NCI-H446 treated with DMSO at 0.1 percent for 48 hours (cell line): ENCODE results near the gene NFATC4.
"Not testable (repeated sequence)": the region's sequence is repeated elsewhere in the genome, so short reads cannot be mapped to it uniquely, and the experiment has no call there.

Experiments used
- DNase-seq: peaks from one replicate; lab custom pipeline; 2025; lab: John Stamatoyannopoulos, UW

NFATC4 gene

GRCh38 chr14:24339284-24340151, 28.5 kb upstream of the NFATC4 start, which contains the start of gene RIPK3:
Gene RIPK3 (minus strand): TSS chr14:24339991. CDS start chr14:24339826, 165 bp downstream.
- DNase-seq = no peak

GRCh38 chr14:24340606-24341005, 27.4 kb upstream of the NFATC4 start:
- DNase-seq = no peak

GRCh38 chr14:24342889-24343288, 25.1 kb upstream of the NFATC4 start:
- DNase-seq = no peak

DNA sequence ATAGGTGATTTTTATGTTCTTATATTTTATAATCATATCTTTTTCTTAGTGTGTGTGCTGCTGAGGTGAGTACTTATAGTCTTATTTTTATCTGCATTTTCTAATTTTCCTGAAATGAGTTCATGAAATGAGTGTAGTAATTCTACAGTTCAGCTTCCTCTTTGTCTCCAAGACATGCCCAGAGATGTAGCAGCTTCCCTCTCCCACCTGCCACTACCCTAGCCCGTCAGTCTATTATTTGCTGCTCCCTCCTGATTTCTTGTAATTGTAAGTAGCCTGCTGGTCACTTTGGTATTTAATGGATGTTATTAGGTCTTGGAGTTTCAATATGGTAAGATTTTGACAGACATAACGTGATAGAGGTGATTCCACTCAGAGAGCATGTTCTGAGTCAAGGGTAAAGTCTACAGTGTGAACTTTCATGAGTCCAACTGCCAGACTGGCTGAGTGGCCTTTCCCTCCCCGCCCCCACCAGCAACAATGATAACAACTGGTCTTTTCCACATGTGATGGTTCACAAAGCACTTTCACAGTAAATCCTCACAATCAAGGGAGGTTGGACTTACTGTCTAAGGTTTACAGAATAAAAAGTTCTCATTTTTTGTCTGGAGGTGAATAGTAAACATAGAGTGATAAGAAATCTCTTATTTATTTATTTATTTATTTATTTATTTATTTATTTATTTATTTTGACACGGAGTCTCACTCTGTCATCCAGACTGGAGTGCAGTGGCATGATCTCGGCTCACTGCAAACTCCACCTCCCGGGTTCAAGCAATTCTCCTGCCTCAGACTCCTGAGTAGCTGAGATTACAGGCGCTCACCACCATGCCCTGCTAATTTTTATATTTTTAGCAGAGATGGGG, 24.0 kb upstream of the NFATC4 start:
- DNase-seq = no peak

DNA sequence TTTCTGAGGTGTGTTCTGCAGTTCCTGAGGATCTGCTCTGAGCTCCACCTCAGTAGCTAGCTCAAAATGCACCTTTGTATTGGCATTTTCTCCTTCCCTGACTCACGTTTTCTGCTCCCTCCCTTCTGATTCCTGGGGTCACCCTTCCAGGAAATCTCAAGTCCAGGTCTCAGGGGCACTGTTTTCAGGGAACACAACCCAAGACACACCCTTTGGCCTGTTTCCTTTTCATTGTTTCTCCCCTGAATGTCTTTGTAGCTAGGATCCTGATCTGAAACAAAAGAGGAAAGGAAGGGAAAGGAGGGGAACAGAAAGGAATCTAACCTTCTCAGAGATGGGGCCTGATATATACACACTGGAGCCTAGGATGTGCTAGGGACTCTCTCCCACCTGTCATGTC, 20.9 kb upstream of the NFATC4 start:
- DNase-seq = no peak

- no peak for DNase-seq
These were observed 19.8 kb upstream of the NFATC4 start for GRCh38 chr14:24348186-24348585.

DNA sequence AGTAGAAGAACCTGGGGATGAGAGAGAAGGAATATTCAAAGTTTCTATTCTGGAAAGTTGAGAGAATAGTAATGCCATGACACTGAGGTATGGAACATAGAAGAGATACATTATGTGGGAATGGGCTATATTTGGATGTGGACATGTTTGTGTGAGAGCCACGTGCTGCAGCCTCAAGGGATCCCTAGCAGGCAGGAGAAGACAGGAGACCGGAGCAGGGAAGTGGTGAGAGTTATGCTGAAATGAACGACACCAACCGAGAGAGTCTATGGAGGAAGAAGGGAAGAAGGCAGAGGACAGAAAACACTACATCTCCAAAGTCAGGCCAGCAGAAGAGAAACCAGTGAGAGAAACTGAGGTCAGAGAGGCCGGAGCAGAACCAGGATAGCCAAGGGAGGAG, 18.2 kb upstream of the NFATC4 start:
- DNase-seq = no peak

- DNase-seq = no peak
These were observed 16.5 kb upstream of the NFATC4 start for GRCh38 chr14:24351517-24351916.

- no peak for DNase-seq
These were observed 14.2 kb upstream of the NFATC4 start for GRCh38 chr14:24353559-24354481.

DNA sequence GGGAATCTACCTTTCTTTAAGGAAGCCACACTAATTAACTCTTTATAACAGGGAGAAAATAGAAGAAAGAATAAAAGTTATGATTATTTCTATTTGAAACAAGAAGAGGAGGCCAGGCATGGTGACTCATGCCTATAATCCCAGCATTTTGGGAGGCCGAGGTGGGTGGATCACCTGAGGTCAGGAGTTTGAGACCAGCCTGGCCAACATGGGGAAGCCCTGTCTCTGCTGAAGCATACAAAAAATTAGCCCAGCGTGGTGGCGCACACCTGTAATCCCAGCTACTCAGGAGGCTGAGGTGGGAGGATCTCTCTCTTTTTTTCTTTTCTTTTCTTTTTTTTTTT, 13.5 kb upstream of the NFATC4 start:
- not testable (repeated sequence) for DNase-seq

DNA sequence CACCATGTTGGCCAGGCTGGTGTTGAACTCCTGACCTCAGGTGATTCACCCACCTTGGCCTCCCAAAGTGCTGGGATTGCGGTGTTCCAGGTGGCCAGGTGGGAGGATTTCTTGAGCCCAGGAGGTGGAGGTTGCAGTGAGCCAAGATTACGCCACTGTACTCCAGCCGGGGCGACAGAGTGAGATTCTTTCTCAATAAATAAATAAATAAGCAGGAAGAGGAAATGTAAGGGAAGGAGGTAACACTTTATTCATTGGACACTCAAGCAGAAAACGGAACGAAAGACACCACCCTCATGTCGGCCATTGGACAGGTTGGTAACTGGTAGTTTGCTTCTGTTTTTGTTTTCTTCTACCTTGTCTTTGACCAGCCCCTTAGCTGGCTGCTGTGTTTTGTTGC, 13.0 kb upstream of the NFATC4 start:
- no peak for DNase-seq

DNA sequence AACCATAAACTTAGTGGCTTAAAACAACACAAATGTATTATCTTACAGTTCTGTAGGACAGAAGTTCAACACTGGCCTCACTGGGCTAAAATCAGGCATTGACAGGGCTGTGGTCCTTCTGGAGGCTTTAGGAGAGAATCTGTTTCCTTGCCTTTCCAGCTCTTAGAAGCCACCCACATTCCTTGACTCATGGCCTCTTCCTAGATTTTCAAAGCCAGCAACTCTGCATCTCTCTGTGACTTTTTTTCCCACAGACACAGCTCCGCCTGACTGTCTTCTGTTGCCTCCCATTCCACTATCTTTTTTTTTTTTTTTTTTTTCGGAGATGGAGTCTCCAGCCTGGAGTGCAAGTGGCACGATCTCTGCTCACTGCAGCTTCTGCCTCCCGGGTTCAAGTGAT, 11.8 kb upstream of the NFATC4 start:
- no peak for DNase-seq

GRCh38 chr14:24360281-24360680, 7.7 kb upstream of the NFATC4 start:
- DNase-seq = no peak

GRCh38 chr14:24361326-24361725, 6.7 kb upstream of the NFATC4 start:
- no peak for DNase-seq

- no peak for DNase-seq
These were observed 5.6 kb upstream of the NFATC4 start for GRCh38 chr14:24362241-24362960.

DNA sequence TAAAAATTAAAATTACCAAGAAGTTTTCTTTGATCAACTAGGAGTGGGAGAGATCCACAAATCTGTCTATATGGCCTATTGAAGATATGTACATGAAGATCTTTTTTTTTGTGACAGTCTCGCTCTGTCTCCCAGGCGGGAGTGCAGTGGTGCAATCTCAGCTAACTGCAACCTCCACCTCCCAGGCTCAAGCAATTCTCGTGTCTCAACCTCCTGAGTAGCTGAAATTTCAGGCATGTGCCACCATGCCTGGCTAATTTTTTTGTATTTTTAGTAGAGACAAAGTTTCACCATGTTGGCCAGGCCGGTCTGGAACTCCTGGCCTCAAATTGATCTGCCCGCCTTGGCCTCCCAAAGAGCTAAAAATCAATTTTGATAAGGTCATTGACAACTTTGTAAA, 4.6 kb upstream of the NFATC4 start:
- DNase-seq = no peak

DNA sequence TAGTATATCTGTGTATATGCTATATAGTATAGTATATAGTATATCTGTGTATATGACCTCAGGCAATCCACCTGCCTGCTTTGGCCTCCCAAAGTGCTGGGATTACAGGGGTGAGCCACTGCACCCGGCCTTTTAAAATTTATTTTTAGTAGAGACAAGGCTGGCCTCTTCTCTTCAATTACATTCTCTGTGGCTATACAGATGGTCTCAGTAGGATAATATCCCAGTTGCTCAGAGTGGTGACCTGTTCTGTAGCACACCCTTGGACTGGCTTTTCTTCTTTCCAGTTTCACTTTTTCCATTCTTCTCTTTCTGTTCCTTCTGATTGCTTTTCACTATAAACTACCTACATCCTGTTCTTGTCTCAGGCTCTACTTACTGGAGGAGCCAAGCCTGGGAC, 3.1 kb upstream of the NFATC4 start:
- no peak for DNase-seq

DNA sequence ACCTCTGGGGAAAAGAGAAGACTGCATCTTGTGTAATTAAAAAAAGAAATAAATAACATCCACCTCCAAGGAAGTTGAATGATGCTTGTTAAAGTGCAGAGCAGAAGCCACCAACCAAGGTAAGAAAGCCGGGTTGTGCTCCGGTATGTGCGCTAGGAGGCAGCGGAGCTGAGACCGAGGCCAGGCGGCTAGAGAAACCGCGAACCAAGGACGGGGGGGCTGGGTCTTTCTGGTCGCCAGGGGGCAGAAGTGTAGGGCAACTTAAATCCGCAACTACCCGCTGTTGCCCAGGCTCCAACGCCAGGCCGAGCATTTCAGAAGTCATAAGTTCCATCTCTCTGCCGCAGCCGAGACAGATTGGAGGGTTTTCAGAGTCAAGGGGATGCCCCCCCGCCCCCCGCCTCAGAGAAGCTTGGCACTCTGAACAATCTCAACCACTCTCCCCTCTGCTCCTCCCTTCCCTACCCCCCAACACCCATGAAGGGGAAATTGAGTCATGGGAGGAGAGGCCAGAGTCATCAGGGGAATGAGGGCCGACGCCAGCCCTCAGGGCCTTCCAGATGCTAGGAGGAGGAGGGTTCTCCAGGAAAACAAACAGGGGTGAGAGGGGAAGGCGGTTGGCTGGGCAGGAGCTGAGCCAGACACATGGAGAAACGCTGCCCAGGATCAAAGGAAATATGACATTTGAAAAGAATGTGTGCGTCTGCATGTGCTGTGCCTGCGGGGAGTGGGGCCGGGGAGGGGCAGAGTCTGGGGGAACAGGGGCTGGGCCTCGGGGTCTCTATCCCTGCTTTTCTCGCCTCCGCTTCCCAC, 2.2 kb upstream of the NFATC4 start:
- peak; percentile 12 for DNase-seq

DNA sequence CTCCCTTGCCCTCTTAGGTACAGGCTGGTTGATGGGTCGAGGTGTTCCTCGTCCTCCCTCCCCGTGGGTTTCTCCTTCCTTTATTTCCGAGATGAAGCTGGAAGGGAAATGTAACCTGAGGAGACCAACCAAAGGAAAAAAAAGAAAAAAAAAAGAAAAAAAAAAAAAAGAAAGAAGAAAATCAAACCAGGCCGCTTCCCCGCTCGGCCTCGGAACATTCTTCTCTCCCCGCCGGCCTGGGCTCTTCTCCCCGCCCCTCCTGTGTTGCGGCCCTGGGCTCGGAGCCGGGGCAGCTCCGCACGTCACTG, 1.6 kb upstream of the NFATC4 start:
- no peak for DNase-seq

- DNase-seq = peak; percentile 62
These were observed 1.1 kb upstream of the NFATC4 start for GRCh38 chr14:24366721-24367513.
